GM21515 (cell line): ENCODE results near the gene CFAP52.
"Not testable (repeated sequence)": the region's sequence is repeated elsewhere in the genome, so short reads cannot be mapped to it uniquely, and the experiment has no call there.

Experiments used
- ATAC-seq: cut with Tn5 transposase; IDR thresholded peaks from one replicate; pipeline ENCODE4 v1.9.1; 2021; ENCODE audit not compliant: unreplicated experiment

Gene CFAP52

GRCh38 chr17:9576521-9577372, at the start of gene CFAP52:
CFAP52 (plus strand) TSS chr17:9576642; CDS start chr17:9576696, 54 bp downstream.
- ATAC-seq: no peak

- no peak for ATAC-seq
These were observed 48.7 kb upstream of the CFAP52 start for GRCh38 chr17:9527788-9528187.

GRCh38 chr17:9529033-9529700, 47.3 kb upstream of the CFAP52 start:
- ATAC-seq: no peak

- ATAC-seq: no peak
These were observed 45.4 kb upstream of the CFAP52 start for GRCh38 chr17:9531034-9531433.

- no peak for ATAC-seq
These were observed 43.7 kb upstream of the CFAP52 start for GRCh38 chr17:9532715-9533114.

GRCh38 chr17:9533441-9533840, 43.0 kb upstream of the CFAP52 start:
- ATAC-seq: no peak

- no peak for ATAC-seq
These were observed 40.4 kb upstream of the CFAP52 start for GRCh38 chr17:9536061-9536460.

GRCh38 chr17:9537177-9537776, 39.2 kb upstream of the CFAP52 start:
- no peak for ATAC-seq

- no peak for ATAC-seq
These were observed 37.8 kb upstream of the CFAP52 start for GRCh38 chr17:9538626-9539025.

GRCh38 chr17:9541718-9542117, 34.7 kb upstream of the CFAP52 start:
- ATAC-seq: no peak

GRCh38 chr17:9544221-9544620, 32.2 kb upstream of the CFAP52 start:
- ATAC-seq: no peak

- no peak for ATAC-seq
These were observed 27.2 kb upstream of the CFAP52 start for GRCh38 chr17:9549215-9549614.

GRCh38 chr17:9553181-9553580, 23.3 kb upstream of the CFAP52 start:
- ATAC-seq: no peak

GRCh38 chr17:9553596-9553995, 22.8 kb upstream of the CFAP52 start:
- no peak for ATAC-seq

GRCh38 chr17:9554715-9555114, 21.7 kb upstream of the CFAP52 start:
- ATAC-seq: not testable (repeated sequence)

- ATAC-seq: no peak
These were observed 19.2 kb upstream of the CFAP52 start for GRCh38 chr17:9557161-9557755.

- no peak for ATAC-seq
These were observed 18.6 kb upstream of the CFAP52 start for GRCh38 chr17:9557857-9558256.

- no peak for ATAC-seq
These were observed 12.3 kb upstream of the CFAP52 start for GRCh38 chr17:9564104-9564503.

GRCh38 chr17:9566067-9566466, 10.4 kb upstream of the CFAP52 start:
- ATAC-seq: no peak

- not testable (repeated sequence) for ATAC-seq
These were observed 9.7 kb upstream of the CFAP52 start for GRCh38 chr17:9566739-9567138.

- no peak for ATAC-seq
These were observed 8.4 kb upstream of the CFAP52 start for GRCh38 chr17:9568004-9568403.
